NCI-H187 treated with DMSO at 0.1 percent for 48 hours (cell line): ENCODE results near the gene ILKAP.
A peak's percentile ranks its signal among the peaks of the same experiment; 100 is the strongest.
"Not testable (repeated sequence)": the region's sequence is repeated elsewhere in the genome, so short reads cannot be mapped to it uniquely, and the experiment has no call there.

Experiments
- DNase-seq: peaks from one replicate; lab custom pipeline; 2025; lab: John Stamatoyannopoulos, UW

The ILKAP gene

GRCh38 chr2:238187618-238188548 lies 15.6 kb downstream of the ILKAP start:
- DNase-seq: no peak

GRCh38 chr2:238183821-238184220 lies 19.7 kb downstream of the ILKAP start:
- no peak for DNase-seq

GRCh38 chr2:238182362-238182761 lies 21.1 kb downstream of the ILKAP start:
- no peak for DNase-seq

- no peak for DNase-seq
Measured at GRCh38 chr2:238180554-238180953, 22.9 kb downstream of the ILKAP start.

- DNase-seq: no peak
Measured at GRCh38 chr2:238176613-238177012, 26.9 kb downstream of the ILKAP start.

- DNase-seq: peak; percentile 42
Measured at GRCh38 chr2:238174701-238175100, 28.8 kb downstream of the ILKAP start.

- DNase-seq: no peak
Measured at GRCh38 chr2:238174291-238174690, 29.2 kb downstream of the ILKAP start.

GRCh38 chr2:238173692-238174091 lies 29.8 kb downstream of the ILKAP start:
- DNase-seq: no peak

- DNase-seq: no peak
Measured at GRCh38 chr2:238172439-238172838, 31.1 kb downstream of the ILKAP start.

- DNase-seq: no peak
Measured at GRCh38 chr2:238171575-238172187, 31.8 kb downstream of the ILKAP start.

GRCh38 chr2:238171072-238171431 lies 32.4 kb downstream of the ILKAP start:
- not testable (repeated sequence) for DNase-seq

- no peak for DNase-seq
Measured at GRCh38 chr2:238170386-238171071, 33.0 kb downstream of the ILKAP start.

GRCh38 chr2:238169708-238170251 lies 33.7 kb downstream of the ILKAP start:
- DNase-seq: no peak

- DNase-seq: no peak
Measured at GRCh38 chr2:238169048-238169707, 34.3 kb downstream of the ILKAP start.

- no peak for DNase-seq
Measured at GRCh38 chr2:238168196-238169047, 35.1 kb downstream of the ILKAP start.

- DNase-seq: no peak
Measured at GRCh38 chr2:238167761-238168160, 35.7 kb downstream of the ILKAP start.

GRCh38 chr2:238167344-238167715 lies 36.2 kb downstream of the ILKAP start:
- DNase-seq: no peak

GRCh38 chr2:238166391-238167343 lies 36.8 kb downstream of the ILKAP start:
- no peak for DNase-seq

GRCh38 chr2:238165288-238165921 lies 38.1 kb downstream of the ILKAP start:
- no peak for DNase-seq
